ENCODE results near the gene ATP2A3. TPM values are rescaled to one million over a fixed set of nuclear protein-coding genes. Genes with fewer than 3 reads are reported as not detected.

Gene ATP2A3
- total RNA-seq, 1 donor from 2014 or later = 147 TPM

DNA sequence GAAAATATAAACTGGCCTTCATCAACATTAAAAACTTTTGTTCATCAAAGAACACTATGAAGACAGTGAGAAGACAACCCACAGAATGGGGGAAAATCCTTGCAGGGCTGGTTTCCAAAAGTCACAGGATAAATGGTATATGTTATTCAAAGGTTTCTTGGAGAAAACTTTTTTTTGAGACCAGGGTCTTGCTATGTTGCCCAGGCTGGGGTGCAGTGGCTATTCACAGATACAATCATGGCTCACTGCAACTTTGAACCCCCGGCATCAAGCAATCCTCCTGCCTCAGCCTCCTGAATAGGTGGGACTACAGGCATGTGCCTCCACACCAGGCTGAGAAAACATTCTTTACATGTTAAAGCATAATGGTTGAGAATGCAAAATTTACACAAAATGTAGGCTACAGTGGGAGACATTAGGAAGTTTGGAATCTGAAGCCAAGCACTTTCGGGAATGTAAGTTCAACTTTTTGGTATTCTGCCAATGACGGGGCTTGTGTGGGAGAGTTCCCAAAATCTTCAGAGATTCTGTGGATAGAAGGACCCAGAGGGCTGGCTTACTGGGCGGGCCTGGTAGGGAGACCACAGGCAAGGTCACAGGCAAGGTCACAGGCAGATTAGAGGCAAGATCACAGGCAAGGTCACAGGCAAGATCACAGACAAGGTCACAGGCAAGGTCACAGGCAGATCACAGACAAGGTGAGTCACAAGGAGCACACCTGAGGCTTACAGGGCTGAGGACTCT lies 24.2 kb upstream of the ATP2A3 start:
- peaks cover 6% of the 10 kb centered on the region for H3K4me1 Mint-ChIP-seq (ENCODE audit: low read depth)
- no peaks in the 10 kb centered on the region for H3K36me3 Mint-ChIP-seq (ENCODE audit: low read depth)
- no peak overlapping the region for H3K4me3 Mint-ChIP-seq (ENCODE audit: low read depth)
- intact Hi-C loops (cut with micrococcal nuclease) = no loop called here
- DNase-seq (ENCODE audit: low spot score) = no peak
- H3K27ac Mint-ChIP-seq = no peak overlapping the region
- no peaks in the 10 kb centered on the region for H3K9me3 Mint-ChIP-seq
- peaks cover 10% of the 10 kb centered on the region for H3K27me3 Mint-ChIP-seq (ENCODE audit: low read depth)

DNA sequence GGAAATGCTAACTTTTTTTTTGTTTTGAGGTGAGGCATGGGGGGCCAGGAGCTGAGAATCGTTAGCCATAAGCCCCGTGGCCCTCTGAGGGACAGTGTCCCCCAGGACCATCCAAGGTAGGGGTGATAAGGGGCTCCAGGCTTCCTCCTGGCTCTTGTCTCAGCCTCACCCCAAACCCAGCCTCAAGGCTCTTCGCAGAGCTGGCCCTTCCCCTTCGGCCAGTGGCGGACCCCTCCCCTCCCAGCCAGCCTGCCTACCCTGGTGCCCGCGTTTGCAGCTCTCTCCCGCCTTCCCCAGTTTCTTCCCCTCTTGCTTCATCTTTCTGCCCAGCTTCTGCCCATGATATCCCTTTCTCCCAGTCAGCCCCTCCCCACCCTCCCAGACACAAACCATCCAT lies 22.7 kb upstream of the ATP2A3 start:
- no peak overlapping the region for H3K27ac Mint-ChIP-seq
- peaks cover 6% of the 10 kb centered on the region for H3K4me1 Mint-ChIP-seq (ENCODE audit: low read depth)
- H3K36me3 Mint-ChIP-seq (ENCODE audit: low read depth) = no peaks in the 10 kb centered on the region
- intact Hi-C loops (cut with micrococcal nuclease) = no loop called here
- H3K4me3 Mint-ChIP-seq (ENCODE audit: low read depth) = no peak overlapping the region
- no peaks in the 10 kb centered on the region for H3K9me3 Mint-ChIP-seq
- no peak for DNase-seq (ENCODE audit: low spot score)
- peaks cover 5% of the 10 kb centered on the region for H3K27me3 Mint-ChIP-seq (ENCODE audit: low read depth)

DNA sequence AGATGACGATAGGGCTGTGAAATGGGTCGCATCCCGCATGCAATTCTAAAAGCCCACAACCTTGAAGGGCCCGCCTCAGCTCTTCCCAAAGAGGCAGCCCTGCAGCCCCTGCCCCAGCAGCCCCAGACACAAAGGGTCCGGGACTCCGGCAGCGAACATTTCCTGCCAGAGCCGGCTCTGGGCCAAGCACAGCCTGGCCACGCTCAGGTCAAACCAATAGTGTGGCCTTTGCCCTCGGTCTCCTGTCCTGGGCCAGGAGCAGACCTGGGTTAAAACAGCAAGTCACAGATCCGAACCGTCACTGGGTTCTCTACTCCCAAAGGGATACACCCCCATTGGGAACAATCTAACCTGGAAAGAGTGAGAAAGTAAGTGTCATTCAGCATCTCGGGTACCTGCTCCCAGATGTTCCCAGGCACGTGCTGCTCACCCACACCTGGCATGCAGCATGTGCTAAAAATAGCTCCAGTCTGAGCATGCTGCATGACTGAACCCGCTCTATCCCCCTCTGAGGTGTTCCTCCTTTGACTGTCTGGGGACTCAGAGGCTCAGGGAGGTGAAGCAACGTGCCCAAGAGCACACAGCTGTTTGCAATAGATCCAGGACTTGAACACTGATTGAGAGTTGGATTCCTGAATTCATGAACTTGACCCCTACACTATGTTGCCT lies 22.2 kb upstream of the ATP2A3 start:
- peaks cover 5% of the 10 kb centered on the region for H3K27me3 Mint-ChIP-seq (ENCODE audit: low read depth)
- peaks cover 6% of the 10 kb centered on the region for H3K4me1 Mint-ChIP-seq (ENCODE audit: low read depth)
- no peak for DNase-seq (ENCODE audit: low spot score)
- intact Hi-C loops (cut with micrococcal nuclease) = no loop called here
- no peak overlapping the region for H3K27ac Mint-ChIP-seq
- H3K9me3 Mint-ChIP-seq = no peaks in the 10 kb centered on the region
- no peak overlapping the region for H3K4me3 Mint-ChIP-seq (ENCODE audit: low read depth)
- H3K36me3 Mint-ChIP-seq (ENCODE audit: low read depth) = no peaks in the 10 kb centered on the region

DNA sequence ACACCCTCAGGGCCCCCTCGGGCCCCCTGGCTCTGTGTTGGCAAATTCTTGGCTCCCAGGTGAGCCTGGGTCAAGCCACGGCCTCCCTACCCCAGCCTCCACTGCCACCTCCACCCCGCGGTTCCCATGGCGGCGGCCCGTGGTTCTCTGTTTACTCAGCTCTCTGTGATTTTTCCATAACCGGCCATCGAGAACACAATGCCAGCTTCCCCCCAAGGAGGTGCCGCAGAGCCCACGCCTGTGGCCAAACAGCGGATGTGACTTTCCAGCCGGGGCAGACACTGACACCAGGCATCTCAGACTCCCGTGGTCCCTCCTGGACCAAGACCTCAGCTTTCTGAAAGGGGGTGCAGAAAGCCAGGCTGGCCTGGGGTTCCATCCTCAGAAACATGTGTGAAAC lies 21.6 kb upstream of the ATP2A3 start:
- Mint-ChIP-seq H3K27ac (no peak overlapping the region), H3K36me3 (ENCODE audit: low read depth) (no peaks in the 10 kb centered on the region), H3K27me3 (ENCODE audit: low read depth) (peaks cover 2% of the 10 kb centered on the region), H3K4me3 (ENCODE audit: low read depth) (no peak overlapping the region), H3K4me1 (ENCODE audit: low read depth) (peaks cover 6% of the 10 kb centered on the region), H3K9me3 (no peaks in the 10 kb centered on the region)
- intact Hi-C loops (cut with micrococcal nuclease) = no loop called here
- no peak for DNase-seq (ENCODE audit: low spot score)

DNA sequence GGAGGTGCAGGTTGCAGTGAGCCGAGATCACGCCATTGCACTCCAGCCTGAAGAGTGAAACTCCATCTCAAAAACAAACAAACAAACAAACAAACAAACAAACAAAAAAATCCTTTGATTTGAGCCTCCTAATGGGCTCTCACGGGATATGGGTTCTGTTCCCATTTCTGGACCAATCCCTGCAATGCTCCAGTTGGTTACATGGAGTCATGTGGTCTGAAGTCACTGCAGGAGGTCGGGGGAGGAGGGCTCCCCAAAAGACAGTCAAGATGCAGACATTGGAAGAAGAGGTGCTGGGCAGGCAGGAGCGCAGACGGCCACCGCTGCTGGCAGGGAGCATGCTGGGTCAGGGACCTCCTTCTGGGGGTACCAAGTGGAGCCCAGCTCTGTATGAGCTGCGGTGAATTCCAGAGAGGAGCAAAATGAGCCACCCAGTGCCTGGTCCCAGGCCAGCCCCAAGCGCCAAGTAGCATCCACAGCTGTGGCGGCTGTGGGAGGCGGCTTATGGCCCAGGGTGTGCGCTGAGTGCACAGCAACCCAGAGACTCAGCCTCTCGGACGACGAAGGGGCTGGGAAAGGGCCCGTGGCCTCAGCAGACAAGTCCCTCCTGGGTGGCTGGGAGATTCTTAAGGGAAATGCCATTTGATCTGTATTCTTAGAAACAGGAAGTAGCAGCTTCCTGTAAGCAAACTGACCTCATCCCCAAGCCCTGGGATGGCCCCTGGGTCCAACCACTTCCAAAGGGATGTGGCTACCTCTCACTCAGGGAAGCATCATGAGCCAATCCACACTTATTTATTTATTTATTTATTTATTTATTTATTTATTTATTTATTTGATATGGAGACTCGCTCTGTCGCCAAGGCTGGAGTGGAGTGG lies 19.6 kb upstream of the ATP2A3 start:
- intact Hi-C loops (cut with micrococcal nuclease) = no loop called here
- Mint-ChIP-seq H3K27me3 (ENCODE audit: low read depth) (peaks cover 2% of the 10 kb centered on the region), H3K36me3 (ENCODE audit: low read depth) (no peaks in the 10 kb centered on the region), H3K4me1 (ENCODE audit: low read depth) (peaks cover 11% of the 10 kb centered on the region), H3K9me3 (no peaks in the 10 kb centered on the region), H3K27ac (no peak overlapping the region), H3K4me3 (ENCODE audit: low read depth) (no peak overlapping the region)
- DNase-seq (ENCODE audit: low spot score) = no peak

GRCh38 chr17:3982541-3983017 lies 18.3 kb upstream of the ATP2A3 start:
- no peaks in the 10 kb centered on the region for H3K36me3 Mint-ChIP-seq (ENCODE audit: low read depth)
- no peaks in the 10 kb centered on the region for H3K9me3 Mint-ChIP-seq
- intact Hi-C loops (cut with micrococcal nuclease) = no loop called here
- peaks cover 13% of the 10 kb centered on the region for H3K4me1 Mint-ChIP-seq (ENCODE audit: low read depth)
- peaks cover 2% of the 10 kb centered on the region for H3K27me3 Mint-ChIP-seq (ENCODE audit: low read depth)
- H3K27ac Mint-ChIP-seq = no peak overlapping the region
- no peak for DNase-seq (ENCODE audit: low spot score)
- no peak overlapping the region for H3K4me3 Mint-ChIP-seq (ENCODE audit: low read depth)

DNA sequence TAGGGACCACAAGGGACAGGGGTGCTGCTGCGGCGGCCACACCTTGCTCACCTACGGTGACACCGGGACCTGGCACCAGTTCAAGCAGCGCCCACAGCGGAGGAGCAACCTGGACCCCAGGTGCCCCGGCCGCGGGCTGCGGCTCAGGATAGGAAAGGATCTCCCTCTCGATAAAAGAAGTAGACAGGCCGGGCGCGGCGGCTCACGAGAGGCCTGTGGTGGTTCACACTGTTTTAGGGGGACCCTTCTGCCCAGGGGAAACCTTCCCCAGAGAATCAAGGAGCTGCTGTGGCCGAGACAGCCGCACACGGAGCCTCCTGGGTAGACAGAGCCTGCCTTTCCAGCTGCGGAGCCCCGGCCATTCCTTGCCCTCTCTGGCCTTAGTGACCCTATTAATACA lies 17.9 kb upstream of the ATP2A3 start:
- Mint-ChIP-seq H3K4me3 (ENCODE audit: low read depth) (no peak overlapping the region), H3K27me3 (ENCODE audit: low read depth) (peaks cover 2% of the 10 kb centered on the region), H3K27ac (no peak overlapping the region), H3K9me3 (no peaks in the 10 kb centered on the region), H3K36me3 (ENCODE audit: low read depth) (no peaks in the 10 kb centered on the region), H3K4me1 (ENCODE audit: low read depth) (peaks cover 13% of the 10 kb centered on the region)
- DNase-seq (ENCODE audit: low spot score) = no peak
- intact Hi-C loops (cut with micrococcal nuclease) = no loop called here

GRCh38 chr17:3981455-3981854 lies 17.2 kb upstream of the ATP2A3 start:
- peaks cover 13% of the 10 kb centered on the region for H3K4me1 Mint-ChIP-seq (ENCODE audit: low read depth)

DNA sequence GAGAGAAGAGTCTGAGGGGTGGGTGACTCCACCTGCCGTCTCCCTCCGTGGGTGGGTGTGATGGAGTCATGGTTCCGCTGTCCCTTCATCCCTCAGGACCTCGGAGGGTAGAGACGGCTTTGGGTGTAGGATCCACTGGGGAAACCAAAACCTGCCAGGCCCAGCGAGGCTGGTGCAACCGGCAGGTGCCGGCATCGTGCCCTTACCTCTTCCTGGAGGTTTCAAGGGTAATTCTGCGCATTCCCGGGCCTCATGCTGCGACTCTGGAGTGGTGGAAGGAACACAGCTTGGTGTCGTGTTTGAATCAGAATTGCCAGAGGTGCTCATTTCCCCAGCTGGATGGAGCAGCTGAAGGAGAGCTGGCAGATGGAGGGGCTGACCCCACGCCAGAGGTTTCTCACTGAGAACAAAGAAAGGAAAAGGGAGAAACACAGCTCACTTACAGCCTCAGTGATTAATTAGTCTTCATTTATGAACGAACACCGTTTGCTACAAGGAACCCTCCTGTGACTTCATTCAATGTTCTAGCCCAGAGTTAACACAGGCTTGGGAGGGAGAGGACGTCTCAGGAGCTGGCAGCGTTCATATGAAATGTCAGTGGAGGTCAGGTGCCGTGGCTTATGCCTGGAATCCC lies 16.3 kb upstream of the ATP2A3 start:
- Mint-ChIP-seq H3K27me3 (ENCODE audit: low read depth) (peaks cover 2% of the 10 kb centered on the region), H3K9me3 (no peaks in the 10 kb centered on the region), H3K4me3 (ENCODE audit: low read depth) (no peak overlapping the region), H3K27ac (no peak overlapping the region), H3K4me1 (ENCODE audit: low read depth) (peaks cover 13% of the 10 kb centered on the region), H3K36me3 (ENCODE audit: low read depth) (no peaks in the 10 kb centered on the region)
- intact Hi-C loops (cut with micrococcal nuclease) = no loop called here
- DNase-seq (ENCODE audit: low spot score) = no peak

More at GRCh38 chr17:3981455-3981854, 17.2 kb upstream of the ATP2A3 start:
- Mint-ChIP-seq H3K27ac (no peak overlapping the region), H3K27me3 (ENCODE audit: low read depth) (peaks cover 2% of the 10 kb centered on the region), H3K4me3 (ENCODE audit: low read depth) (no peak overlapping the region), H3K36me3 (ENCODE audit: low read depth) (no peaks in the 10 kb centered on the region), H3K9me3 (no peaks in the 10 kb centered on the region)
- no peak for DNase-seq (ENCODE audit: low spot score)
- intact Hi-C loops (cut with micrococcal nuclease) = no loop called here

DNA sequence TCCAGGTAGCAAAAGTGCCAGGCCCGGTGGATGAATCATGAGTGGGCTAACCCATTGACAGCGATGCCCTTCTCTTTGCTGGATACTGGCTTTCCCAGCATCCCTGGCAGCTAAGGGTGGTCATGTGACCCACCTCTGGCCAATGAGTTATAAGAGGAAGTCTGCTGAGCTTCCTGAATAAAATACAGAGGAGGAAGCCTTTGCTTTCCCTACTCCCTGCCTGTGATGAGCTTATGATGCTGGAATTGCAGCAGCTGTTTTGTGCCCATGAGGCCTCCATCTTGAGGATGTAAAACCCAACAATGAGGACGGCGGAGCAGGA lies 15.0 kb upstream of the ATP2A3 start:
- Mint-ChIP-seq H3K4me3 (ENCODE audit: low read depth) (no peak overlapping the region), H3K27ac (no peak overlapping the region), H3K4me1 (ENCODE audit: low read depth) (peaks cover 16% of the 10 kb centered on the region), H3K36me3 (ENCODE audit: low read depth) (peaks cover 5% of the 10 kb centered on the region), H3K27me3 (ENCODE audit: low read depth) (no peaks in the 10 kb centered on the region), H3K9me3 (peaks cover 9% of the 10 kb centered on the region)
- intact Hi-C loops (cut with micrococcal nuclease) = no loop called here
- no peak for DNase-seq (ENCODE audit: low spot score)

DNA sequence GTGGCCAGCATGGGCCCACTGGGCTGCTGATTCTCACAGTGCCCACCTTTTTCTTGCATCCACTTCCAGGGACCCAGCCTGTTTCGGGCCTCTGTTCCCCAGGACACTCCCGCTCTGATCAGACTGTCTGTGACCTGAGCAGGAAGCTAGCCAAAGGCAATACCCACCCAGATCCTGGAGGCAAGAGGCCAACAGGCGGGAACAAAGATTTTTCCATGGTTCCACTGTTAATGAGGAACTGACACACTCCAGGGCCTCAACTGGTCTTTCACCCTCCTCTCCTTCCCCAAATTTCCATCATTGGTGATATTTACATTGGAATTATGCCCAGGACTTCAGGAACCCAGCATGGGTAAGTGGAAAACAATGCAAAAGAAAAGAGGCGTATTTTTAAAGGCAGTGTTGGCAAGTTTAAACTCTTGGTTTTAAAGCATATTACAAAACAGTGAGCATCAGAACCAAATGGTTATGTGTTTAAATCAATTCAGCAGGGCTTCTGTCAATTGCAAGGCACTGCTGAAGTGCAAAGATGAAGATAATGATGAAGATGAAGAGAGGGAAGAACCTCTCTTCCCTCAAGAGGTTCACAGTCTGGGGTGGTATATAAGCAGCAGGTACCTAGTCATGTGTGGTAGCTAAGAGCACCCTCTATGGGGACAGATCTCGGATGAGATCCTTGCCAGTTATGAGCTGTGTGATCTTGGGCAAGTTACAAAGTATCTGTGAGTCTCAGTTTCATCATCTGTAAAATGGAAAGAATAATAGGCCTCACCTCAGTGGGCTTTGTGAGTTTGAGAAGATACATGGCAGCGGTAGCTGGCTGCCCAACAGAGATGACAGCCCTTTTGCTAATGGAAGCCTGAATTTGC lies 14.4 kb upstream of the ATP2A3 start:
- Mint-ChIP-seq H3K27ac (no peak overlapping the region), H3K9me3 (peaks cover 9% of the 10 kb centered on the region), H3K4me1 (ENCODE audit: low read depth) (peaks cover 12% of the 10 kb centered on the region), H3K4me3 (ENCODE audit: low read depth) (no peak overlapping the region), H3K27me3 (ENCODE audit: low read depth) (no peaks in the 10 kb centered on the region), H3K36me3 (ENCODE audit: low read depth) (peaks cover 5% of the 10 kb centered on the region)
- DNase-seq (ENCODE audit: low spot score) = no peak
- intact Hi-C loops (cut with micrococcal nuclease) = no loop called here

- no peak overlapping the region for H3K27ac Mint-ChIP-seq
- H3K27me3 Mint-ChIP-seq (ENCODE audit: low read depth) = no peaks in the 10 kb centered on the region
- H3K4me1 Mint-ChIP-seq (ENCODE audit: low read depth) = peaks cover 18% of the 10 kb centered on the region
Measured at GRCh38 chr17:3977387-3977786, 13.2 kb upstream of the ATP2A3 start.

More at GRCh38 chr17:3977387-3977786, 13.2 kb upstream of the ATP2A3 start:
- peaks cover 9% of the 10 kb centered on the region for H3K9me3 Mint-ChIP-seq
- intact Hi-C loops (cut with micrococcal nuclease) = no loop called here
- peaks cover 5% of the 10 kb centered on the region for H3K36me3 Mint-ChIP-seq (ENCODE audit: low read depth)
- no peak overlapping the region for H3K4me3 Mint-ChIP-seq (ENCODE audit: low read depth)
- no peak for DNase-seq (ENCODE audit: low spot score)
